Effector CD4-positive, alpha-beta T cell (primary cell): ENCODE results near the gene STX4.
A peak's percentile ranks its signal among the peaks of the same experiment; 100 is the strongest.

Experiments used
- DNase-seq: peaks from one replicate; pipeline ENCODE4 v3.0.0-alpha.2; 2020

The STX4 gene

GRCh38 chr16:31071861-31072260, 38.5 kb downstream of the STX4 start:
- no peak for DNase-seq

- no peak for DNase-seq
Measured at GRCh38 chr16:31072540-31073141, 39.3 kb downstream of the STX4 start.

GRCh38 chr16:31073142-31073969, 40.0 kb downstream of the STX4 start:
- peak; percentile 88 for DNase-seq

GRCh38 chr16:31073970-31074813, 40.8 kb downstream of the STX4 start, which contains the start of the genes ZNF646 and ZNF668:
Gene ZNF646 (plus strand): TSS chr16:31074422. CDS start chr16:31076325, 1,903 bp downstream.
Gene ZNF668 (minus strand): TSS chr16:31074240. CDS start chr16:31064459, 9,781 bp downstream.
- peak; percentile 98 for DNase-seq

GRCh38 chr16:31074814-31075183, 41.4 kb downstream of the STX4 start:
- no peak for DNase-seq

- DNase-seq = no peak
Measured at GRCh38 chr16:31076319-31076718, 43.0 kb downstream of the STX4 start.

- no peak for DNase-seq
Measured at GRCh38 chr16:31077024-31077423, 43.7 kb downstream of the STX4 start.

- no peak for DNase-seq
Measured at GRCh38 chr16:31077592-31078396, 44.4 kb downstream of the STX4 start.

GRCh38 chr16:31078597-31079341, 45.4 kb downstream of the STX4 start:
- DNase-seq = no peak

- no peak for DNase-seq
Measured at GRCh38 chr16:31079342-31079944, 46.1 kb downstream of the STX4 start.

GRCh38 chr16:31080035-31080629, 46.8 kb downstream of the STX4 start:
- no peak for DNase-seq

- no peak for DNase-seq
Measured at GRCh38 chr16:31080756-31081419, 47.5 kb downstream of the STX4 start.

GRCh38 chr16:31081428-31082351, 48.3 kb downstream of the STX4 start:
- DNase-seq = no peak

- DNase-seq = no peak
Measured at GRCh38 chr16:31082368-31083045, 49.1 kb downstream of the STX4 start.

- no peak for DNase-seq
Measured at GRCh38 chr16:31083081-31083480, 49.7 kb downstream of the STX4 start.

GRCh38 chr16:31083556-31083955, 50.2 kb downstream of the STX4 start:
- DNase-seq = no peak

GRCh38 chr16:31083981-31084380, 50.6 kb downstream of the STX4 start:
- no peak for DNase-seq

GRCh38 chr16:31084584-31085302, 51.4 kb downstream of the STX4 start:
- no peak for DNase-seq
